ENCODE results near the gene ANTXR1.

- TF ChIP-seq, protein P1, sequence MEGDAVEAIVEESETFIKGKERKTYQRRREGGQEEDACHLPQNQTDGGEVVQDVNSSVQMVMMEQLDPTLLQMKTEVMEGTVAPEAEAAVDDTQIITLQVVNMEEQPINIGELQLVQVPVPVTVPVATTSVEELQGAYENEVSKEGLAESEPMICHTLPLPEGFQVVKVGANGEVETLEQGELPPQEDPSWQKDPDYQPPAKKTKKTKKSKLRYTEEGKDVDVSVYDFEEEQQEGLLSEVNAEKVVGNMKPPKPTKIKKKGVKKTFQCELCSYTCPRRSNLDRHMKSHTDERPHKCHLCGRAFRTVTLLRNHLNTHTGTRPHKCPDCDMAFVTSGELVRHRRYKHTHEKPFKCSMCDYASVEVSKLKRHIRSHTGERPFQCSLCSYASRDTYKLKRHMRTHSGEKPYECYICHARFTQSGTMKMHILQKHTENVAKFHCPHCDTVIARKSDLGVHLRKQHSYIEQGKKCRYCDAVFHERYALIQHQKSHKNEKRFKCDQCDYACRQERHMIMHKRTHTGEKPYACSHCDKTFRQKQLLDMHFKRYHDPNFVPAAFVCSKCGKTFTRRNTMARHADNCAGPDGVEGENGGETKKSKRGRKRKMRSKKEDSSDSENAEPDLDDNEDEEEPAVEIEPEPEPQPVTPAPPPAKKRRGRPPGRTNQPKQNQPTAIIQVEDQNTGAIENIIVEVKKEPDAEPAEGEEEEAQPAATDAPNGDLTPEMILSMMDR (IDR thresholded peaks at IDR 0.05; ENCODE audit: control extremely low read depth in 1 of 3, insufficient read depth in 1 of 3, low read depth in 1 of 3, low read length in 3 of 3) = no peak
- TF ChIP-seq POLR2AphosphoS5 (IDR thresholded peaks at IDR 0.05; ENCODE audit: low read depth, low read length) (no peak), CREB1 (IDR thresholded peaks at IDR 0.05) (no peak)
Observed at GRCh38 chr2:69243652-69244051, 230.7 kb downstream of the ANTXR1 start.

All from H1 (cell line).